Central memory CD4-positive, alpha-beta T cell (primary cell): ENCODE data around the gene PLA1A.

Experiments used
- DNase-seq: peaks from one replicate; pipeline ENCODE4 v3.0.0; 2022

Gene PLA1A

DNA sequence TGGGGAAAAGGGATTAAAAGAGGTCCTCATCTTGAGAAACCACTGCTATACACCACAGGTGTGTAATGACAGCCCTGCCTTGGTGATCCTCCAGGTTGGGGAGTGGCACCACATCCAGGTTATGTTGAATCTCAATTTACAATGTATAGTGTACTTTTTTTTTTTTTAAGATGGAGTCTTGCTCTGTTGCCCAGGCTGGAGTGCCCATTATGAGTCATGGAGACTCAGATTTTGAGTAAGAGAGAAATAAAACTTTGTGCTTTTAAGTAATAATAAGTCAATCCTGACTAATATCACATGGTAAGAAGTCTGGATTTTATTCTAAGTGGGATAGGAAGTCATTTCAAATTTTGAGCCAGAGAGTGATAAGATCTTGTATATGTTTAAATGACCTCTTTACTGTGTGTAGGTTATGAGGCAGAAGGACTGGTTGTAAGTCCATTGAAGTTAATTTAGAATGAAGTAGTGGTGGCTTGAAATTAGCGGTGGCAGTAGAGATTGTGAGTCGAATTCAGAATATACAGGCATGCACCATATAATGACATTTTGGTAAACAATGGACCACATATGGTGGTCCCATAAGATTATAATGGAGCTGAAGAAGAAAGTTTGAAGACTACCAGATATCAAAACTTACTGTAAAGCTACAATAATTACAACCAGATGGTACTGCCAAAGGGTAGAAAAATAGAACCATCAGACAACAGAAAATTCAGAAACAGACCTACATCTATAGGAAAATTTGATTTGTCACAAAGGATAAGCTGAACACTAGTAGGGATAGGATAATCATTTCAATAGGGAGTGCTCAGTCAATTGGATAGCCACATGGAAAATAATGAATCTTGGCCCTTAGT lies 42.0 kb downstream of the PLA1A start:
- no peak for DNase-seq

DNA sequence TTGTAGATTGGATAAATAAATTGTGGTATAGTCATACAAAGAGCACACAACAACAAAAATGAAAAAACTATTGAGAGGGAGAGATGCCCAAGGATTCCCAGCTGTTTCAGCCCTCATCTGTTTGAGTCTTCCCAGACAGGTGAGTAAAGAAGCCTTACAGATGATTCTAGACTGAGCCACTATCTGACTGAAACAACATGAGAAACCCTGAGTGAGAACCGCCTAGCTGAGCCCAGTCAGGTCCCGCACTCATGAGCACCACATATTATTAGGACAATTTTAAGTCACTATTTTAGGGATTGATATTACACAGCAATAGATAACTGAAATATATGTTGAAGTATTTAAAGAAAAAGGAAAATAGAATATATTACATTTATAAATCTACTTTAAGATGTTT lies 43.7 kb downstream of the PLA1A start:
- DNase-seq: no peak

DNA sequence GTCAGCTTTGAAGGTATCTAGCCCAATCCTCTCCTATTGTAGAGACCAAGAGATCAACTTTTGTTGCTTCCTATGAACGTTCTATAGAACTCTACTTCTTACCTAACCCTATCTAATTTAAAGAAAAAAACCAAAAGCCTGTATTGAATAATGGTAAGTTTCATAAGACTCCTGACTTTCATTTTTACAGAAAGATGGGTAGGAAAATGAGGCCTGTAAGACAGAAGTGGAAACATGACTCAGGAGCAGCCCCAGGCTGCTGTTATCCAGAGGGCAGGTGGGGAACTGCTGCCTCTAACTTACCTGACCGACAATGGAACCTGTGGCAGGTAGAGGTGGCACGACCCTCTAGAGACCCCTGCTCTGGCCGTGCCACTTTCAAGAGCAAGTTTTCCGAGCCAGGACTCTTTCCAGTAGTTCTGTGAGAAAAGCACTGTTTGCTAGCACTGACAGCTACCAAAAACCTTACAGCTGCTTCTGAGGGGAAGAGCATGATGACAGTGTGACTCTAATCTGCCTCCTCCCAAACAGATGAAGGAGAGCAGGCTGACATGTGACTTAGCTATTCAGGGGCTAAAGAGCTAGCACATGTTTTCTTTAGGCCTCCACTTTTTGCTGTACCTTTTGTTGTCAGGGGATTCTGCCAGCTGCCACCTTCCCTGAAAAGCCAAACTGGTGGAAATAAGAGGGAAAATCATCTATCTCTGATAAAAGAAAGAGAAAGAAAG lies 45.2 kb downstream of the PLA1A start:
- no peak for DNase-seq

DNA sequence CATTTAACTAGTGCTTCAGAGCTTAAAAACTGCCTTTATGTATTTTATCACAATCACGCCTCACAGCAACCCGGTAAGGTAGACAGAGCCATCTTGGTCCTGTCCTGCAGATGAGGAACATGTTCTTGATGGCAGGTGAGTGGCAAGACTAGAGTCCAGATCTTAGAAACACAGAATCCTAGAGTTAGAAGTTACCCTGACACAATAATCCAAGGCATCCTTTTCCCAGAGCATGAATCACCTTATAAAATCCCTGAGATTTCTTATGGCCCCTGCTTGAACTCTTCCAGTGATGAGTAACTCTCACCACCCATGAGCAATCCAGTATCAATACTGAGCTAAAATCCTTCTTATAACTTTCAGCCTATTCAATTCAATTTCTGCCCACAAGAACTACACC lies 45.8 kb downstream of the PLA1A start:
- DNase-seq: no peak

DNA sequence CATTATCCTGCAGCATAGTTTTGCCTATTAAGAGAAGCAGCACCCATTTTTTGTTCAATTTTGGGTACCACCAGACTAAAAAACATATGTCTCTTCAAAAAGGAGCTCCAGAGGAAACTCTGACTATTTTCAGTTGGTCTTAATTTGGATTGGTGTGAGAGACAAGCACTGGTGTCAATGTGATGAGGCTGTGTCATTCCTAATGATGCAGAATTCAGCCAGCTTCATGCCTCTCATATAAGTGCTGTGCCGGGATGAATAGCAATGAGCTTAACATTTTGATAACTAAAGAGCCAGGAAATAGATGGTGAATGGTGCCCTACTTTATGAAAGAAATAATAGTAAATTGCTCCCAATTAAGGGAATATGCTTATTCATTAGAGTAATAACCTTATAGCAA lies 46.8 kb downstream of the PLA1A start:
- no peak for DNase-seq

DNA sequence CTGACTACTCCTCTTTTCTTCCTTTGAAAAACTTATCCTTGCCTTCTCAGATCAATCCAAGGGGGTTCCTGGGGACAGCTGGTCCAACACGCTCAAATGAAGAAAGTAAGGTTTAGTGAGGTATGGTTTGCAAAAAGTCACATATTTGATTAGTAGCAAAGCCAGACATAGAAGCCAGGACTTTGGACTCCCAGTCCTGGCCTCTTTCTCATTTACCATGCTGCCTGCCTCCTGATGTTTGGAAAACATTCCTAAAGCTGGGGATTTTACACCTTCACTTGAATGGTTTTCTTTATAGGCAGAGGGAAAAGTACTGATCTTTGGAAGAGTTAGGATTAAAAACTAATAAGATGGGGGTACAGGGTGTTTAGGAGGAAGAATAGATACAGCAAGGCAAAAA lies 48.1 kb downstream of the PLA1A start:
- DNase-seq: no peak

DNA sequence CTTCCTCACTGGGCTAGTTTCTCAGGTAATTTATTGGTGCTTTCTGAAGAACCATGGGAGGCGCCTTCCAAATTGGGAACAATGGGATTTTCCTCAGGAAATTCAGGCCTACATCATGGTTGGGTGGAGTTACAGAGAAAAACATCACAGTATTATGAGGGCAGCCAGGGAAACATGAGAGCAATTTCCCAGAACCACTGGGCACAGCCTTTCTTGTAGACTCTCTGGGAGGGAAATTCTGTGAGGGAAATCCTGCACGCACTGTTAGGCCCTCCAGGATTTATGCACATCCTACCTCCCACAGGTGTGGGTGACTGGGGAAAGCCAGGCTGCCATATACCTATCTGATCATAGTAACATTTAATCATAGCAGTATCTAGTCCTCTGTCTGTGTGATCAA lies 49.5 kb downstream of the PLA1A start:
- no peak for DNase-seq

DNA sequence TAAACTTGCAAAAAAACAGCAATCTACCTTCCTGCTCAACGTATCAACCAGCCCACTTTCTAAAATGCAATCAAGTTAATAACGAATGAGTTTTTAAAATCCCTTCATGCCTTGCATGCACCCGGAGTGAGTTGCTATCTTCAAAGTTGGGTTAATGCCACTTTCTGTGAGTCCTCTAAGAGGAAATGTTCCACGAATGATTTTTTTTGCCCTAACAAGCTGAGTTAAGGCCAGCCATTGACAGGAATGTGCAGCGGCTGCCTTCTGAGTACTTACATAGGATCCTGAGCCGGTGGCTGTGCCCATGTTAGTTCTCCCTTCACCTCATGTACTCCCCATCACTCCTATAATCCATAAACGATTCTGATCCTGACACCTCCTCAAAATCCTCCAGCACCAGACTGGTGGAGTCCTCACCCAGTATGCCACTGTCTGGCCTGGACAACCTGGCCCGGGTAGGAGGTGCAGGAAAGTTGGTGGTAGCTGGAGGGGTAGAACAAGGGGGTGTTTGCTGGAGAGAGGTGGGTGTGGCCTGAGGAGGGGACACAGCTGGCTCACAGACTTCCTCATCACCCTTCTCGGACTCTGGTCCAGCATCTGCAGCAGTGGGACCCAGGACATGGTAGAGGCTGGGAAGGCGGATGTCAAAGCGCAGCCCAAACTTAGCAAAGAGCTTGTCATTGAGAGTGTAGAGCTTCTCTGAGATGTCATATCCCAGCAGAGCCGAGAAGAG lies 50.3 kb downstream of the PLA1A start:
- DNase-seq: no peak

DNA sequence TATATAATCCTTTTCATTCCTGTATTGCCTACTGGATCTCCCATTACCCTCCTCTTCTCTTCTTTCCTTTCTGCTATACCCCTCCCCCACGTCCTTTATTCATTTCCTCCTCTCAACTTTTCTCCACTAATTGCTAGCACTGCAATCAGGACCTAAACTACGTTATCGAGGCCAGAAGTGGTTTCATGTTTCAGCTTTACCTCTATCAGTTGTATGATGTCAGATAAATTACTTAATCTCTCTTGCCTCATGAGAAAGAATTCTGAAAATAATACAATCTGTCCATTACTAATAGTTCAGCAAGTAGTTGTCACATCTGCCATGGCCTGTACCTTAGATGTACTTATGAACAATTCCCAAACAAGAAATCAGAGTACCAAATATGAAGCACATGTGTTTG lies 52.1 kb downstream of the PLA1A start:
- no peak for DNase-seq

DNA sequence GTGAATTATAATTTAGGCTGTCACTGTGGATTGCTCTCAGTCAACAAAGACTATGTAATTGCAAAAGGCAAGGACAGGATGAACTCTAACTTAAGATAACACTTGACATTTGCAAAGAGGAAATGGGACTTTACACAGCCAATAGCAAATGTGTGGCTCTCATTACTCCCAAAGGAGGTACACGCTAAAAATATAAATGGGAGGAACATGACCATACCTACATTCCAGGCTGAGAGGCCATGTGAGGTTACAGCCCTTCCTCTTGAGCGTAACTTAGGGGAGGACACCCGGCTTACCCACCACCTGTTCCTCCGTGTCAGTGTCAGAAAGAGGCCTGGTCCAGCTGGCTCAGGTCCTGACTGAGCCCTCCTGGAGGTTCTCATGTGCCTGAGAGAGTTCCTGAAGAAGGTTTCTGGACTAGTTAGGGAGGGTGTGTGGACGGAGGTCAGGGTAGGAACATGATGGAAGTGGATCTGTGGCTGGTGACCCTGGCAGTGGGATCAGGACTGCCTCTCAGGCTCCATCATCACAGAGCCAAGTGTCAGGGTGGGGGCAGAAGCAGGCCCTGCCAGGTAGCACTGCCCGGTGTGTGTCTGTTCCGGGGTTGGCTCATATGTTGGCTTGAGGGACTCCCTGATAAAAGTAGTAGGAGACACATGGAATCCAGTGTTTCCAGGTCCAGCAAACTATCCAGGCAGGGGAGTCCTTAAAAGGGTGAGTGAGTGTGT lies 54.8 kb downstream of the PLA1A start:
- no peak for DNase-seq

DNA sequence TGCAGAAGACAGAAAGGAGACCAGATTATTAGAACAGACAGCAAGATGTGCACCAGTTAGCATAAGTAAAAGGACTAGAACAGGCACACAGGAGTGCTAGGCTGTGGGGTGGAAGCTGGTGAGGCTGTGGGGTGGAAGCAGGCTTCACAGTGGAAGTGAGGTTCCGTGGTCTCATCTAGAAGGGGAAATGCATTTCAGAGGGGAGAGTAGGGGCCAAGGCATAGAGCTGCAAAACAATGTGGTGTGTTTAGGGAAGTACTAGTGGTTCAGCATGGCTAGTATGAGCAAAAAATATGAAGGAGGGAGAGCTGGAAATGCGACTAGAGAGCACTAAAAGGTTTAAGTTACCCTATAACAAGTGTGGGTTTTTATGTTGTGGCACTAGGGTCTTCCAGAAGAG lies 56.2 kb downstream of the PLA1A start:
- DNase-seq: no peak

DNA sequence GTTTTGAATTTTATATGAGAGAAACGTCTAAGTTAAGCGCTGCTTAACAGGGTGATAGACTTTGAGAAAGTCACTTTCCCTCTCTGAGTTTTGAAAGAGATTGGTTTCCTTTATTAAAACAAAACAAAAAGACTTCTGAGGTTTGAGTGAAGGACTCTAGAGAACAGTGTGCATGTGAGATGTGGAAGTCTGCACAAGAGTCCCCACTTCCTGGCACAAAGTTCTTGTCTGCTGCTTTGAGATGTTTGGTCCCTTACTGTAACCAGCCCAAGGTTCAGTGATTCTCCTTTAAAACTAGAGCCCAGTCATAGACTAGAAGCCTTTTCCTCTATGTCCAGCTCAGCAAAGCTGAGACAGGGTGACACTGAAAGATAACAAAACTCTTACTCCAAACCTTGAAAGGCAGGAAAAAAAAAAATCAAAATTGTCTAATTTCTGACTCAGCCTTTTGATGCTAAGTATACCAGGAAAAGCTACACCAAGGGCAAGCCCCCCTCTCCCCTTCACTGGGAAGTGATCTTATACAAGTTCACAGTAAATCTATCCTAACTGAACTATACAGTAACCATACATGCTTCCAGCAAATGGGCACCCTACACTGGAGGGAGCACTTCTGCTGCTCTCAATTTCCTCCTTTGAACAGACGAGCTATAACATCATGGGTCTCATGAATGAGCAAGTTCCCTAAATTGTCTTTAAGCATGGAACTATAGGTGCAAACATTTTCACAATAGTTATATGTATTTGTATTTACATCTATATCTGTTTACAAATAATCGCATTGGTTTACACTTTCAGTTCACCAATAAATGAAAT lies 60.4 kb downstream of the PLA1A start:
- no peak for DNase-seq

DNA sequence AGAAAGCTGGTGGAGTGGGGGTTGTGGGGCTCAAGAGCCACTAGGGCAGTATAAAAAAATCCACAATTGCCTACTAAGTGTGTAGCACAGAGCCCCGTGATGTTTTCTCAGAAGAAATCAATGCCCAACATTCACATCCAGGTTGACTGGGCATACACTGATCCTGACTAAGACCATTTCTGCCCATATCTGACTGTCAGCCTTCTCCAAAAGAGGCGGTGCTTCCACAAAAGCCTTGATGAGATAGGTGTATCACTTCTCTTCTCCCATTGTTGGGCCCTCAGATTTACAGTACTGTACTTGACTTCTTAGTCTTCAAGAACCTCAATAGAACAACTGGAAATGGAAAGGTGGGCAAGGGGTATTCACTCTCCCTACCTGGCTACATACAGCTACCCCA lies 61.3 kb downstream of the PLA1A start:
- no peak for DNase-seq

DNA sequence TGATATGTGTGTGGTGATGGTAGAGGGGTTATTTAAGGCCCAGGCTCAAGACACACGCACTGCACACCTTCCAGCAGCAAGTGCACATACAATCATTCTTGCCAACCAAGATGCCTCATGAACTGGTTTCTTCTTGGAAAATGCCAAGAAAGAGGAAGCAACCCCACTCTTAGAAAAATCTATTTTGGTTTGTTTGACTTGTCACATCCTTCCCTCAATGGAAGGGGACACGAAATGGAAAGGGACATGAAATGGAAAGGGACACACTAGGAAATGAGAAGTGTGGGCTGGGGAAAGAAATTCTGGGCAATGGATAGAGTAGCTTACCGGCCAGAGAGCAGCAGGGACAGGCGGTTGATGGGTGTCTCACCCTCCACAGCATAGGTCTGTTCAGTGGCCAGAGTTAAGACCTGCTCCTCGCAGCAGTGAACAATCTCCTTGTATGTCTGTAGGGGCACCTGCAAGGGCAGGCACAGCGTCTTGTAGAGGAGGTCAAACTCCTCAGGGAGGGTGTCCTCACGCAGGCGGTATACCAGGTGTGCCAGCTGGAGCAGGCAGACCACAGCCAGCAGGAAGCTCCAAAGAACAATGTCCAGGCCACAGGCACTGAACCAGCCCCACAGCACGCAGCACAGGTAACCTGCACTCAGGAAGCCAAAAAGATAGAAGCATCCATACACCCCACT lies 62.1 kb downstream of the PLA1A start:
- no peak for DNase-seq

DNA sequence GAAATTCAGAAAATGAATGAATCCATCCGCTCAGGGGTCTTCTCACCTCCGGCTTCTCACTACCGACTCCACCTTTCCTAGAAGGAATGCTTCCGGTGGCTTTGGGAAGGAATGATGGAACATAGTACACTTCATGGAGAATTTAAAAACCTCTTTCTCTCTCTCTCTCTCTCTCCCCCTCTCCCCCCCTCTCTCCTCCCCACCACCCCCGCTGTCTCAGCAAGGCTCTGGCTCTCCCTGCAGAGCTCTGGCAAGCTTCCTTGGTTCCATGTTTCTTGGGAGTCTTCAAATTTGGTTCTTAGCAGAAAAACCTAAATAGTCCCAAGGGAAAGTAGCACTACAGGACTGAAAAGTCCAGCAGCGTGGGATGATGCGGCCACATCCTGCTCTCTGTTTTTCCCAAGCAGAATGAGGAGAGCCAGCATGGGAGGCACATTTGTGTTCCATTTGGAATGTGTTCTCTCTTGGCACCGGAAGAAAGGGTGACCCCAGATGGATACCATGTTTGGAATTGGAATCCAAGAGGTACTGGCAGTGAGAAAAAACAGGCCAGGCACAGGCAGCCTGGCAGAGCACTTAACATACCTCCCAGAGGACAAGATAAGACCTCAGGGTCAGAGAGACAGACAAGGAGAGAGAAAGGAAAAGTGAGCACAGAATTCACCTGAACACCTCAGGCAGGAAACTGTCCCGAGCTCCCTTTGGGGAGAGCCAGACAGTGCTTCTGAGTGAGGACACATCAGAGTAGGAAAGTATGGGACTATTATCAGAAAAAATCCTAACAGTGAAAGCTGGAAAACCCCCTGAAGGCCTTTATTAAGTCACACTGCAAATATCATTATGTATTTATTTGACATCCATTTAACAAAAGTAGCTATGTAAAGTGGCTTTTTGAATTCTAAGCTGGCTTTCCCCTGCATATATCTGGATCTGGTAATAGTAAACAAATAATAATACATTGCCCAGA lies 63.1 kb downstream of the PLA1A start, which contains the start of gene POPDC2:
Gene POPDC2, minus strand, starts transcription at position 116 of the 967 bp plus-strand sequence. CDS start 166 bp downstream, outside the sequence.
- no peak for DNase-seq

DNA sequence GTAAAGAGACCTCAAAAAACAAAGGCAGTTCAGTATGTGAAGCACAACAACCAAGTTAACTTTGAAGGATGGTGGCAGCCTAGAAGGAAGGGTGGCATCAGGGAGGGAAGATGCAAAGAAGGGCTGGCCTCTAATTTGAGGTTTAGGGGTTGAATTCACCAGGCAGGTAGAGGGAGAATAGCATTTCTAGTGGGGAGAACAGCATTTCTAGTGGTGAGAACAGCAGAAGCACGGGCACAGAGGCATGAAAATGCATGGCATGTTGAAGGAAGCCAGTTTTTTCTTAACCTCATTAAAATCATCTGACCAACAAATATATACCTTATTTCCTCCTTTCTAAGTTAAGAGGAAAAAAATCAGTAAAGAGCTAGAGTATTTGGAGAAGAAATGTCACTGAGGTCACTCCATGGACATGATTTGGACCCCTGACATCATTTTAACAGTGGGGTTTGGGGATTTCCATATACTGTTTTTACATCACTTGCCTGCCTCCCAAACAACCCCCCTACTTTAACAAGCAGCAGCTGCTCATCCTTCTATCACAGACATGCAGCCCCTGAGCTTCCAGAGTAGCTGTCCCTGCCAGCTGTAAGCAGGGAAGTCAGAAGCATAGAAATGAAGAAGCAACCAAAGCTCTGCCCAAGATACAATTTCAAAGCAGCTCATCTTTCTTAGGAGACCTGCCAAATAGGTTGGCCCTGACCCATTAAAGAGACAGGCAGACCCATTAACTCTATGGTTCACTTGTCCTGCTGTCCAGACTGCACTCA lies 65.1 kb downstream of the PLA1A start:
- DNase-seq: no peak

DNA sequence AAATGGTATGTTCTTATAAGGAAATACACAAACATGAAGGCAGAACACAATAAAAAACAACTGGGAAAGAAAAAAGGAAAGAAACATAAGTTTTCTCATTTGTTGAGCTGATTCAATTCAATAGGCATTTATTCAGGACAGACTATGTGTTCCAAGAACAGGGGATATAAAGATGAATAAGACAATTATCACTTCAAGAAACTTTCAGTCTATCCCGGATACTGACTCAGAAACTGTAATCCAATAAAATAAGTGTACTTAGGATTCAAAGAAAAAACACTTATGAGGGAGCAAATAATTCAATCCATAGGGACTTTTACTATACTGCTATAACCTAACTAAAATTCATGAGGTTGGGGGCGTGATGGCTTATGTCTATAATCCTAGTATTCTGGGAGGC lies 66.2 kb downstream of the PLA1A start:
- no peak for DNase-seq

DNA sequence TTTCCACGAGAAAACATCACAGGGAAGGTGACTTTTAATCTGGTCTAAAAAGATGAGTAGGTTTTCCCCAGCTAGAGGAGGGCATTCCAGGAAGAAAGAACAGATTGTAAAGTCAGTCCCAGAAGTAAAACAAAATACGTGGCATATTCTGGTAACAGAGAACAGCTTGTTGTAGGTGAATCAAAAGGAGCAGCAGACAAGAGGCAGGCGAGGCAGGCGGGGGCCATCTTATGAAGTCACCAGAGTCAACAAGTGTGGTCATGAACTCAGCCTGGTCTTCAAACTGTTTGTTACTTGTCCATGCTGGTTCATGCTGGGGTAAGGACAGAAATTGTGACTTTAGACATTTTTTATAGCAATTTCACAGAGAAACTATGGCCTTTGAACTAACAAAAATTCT lies 66.7 kb downstream of the PLA1A start:
- no peak for DNase-seq

DNA sequence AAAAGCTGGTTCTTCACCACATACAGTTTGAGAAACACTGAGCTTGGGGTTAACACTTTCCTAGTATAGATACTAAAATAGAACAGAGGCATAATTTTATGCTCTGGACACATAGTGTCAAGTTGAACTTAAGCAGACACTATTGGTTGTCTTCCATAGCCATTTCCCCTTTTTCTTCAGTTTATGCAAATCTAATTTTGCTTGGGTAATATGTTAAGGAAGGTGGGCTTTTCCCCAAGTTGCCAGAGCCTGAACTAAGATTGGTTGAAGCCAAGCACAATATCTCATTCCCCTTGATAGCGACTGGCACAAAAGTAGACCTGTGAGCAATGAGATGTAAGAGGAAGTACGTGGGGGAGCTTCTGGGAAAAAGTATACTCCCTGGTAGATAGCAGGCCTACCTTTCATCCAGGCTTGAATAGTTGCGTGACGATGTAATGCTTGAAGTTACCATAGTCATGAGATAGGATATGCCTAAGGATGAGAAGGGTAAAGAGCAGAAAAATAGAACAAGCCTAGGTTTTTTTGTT lies 67.2 kb downstream of the PLA1A start:
- DNase-seq: no peak
